B cell (primary cell): ENCODE results near the gene SPEG. TPM values are rescaled to one million over a fixed set of nuclear protein-coding genes. Genes with fewer than 3 reads are reported as not detected.

Experiments used
- ATAC-seq: fragments of 200-7000 bp; cut with Tn5 transposase; one replicate; pipeline ENCODE4 v1.10.0; 2021; ENCODE audit warnings: low read depth, mild to moderate bottlenecking, moderate number of reproducible peaks, moderate library complexity
- CTCF ChIA-PET: fragments of 350-600 bp; sonication (Branson Sonifier 250); formaldehyde crosslinking; loops from one replicate; lab custom pipeline; 2021; ENCODE audit warnings: antibody characterized with exemption, inconsistent platforms; lab: Charles Lee
- POLR2A ChIA-PET: fragments of 350-600 bp; sonication (Branson Sonifier 250); formaldehyde crosslinking; loops from one replicate; lab custom pipeline; 2021; ENCODE audit warnings: antibody characterized with exemption; lab: Charles Lee
- DNase-seq: peaks from one replicate; pipeline ENCODE4 v3.0.0; 2013
- H2AFZ ChIP-seq: 2 replicates; pipeline ENCODE4 v1.6.1; 2012; ENCODE audit warnings: mild to moderate bottlenecking, low read depth, low read length; ENCODE audit not compliant: insufficient read depth, poor library complexity, severe bottlenecking
- H3K27ac ChIP-seq, 2 donors: 1 replicate in 1 of 2; 2 replicates in 1 of 2; pipeline ENCODE4 v1.5.1; 2012 to 2013; ENCODE audit warnings: low read length in 2 of 2, mild to moderate bottlenecking in 2 of 2, moderate library complexity in 1 of 2
- H3K27me3 ChIP-seq, 4 experiments: fragments of 200-600 bp in 1 of 4; sonication (generic) in 1 of 4; replicated peaks in 1 of 4; 1 replicate in 2 of 4; 2 replicates in 2 of 4; pipeline versions ENCODE4 v1.6.1 to v1.7.0; 2013 to 2016; ENCODE audit warnings: low read length in 3 of 4, mild to moderate bottlenecking in 2 of 4, mixed read lengths in 1 of 4, moderate library complexity in 1 of 4; ENCODE audit not compliant: insufficient read depth in 4 of 4, control insufficient read depth in 3 of 4; ENCODE audit errors: control extremely low read depth in 1 of 4
- H3K36me3 ChIP-seq, 2 experiments: replicated peaks in 1 of 2; 1 replicate in 1 of 2; 2 replicates in 1 of 2; pipeline versions ENCODE4 v1.6.1 to v1.7.1; 2013; ENCODE audit warnings: low read length in 1 of 2; ENCODE audit not compliant: insufficient read depth in 2 of 2, control insufficient read depth in 1 of 2; ENCODE audit errors: control extremely low read depth in 1 of 2, extremely low read depth in 1 of 2
- H3K4me1 ChIP-seq, 2 donors: fragments of 200-600 bp in 1 of 2; sonication (generic) in 1 of 2; 1 replicate in 1 of 2; 2 replicates in 1 of 2; pipeline versions ENCODE4 v1.5.1 to v1.6.1; 2013 to 2017; ENCODE audit warnings: low read length in 2 of 2; ENCODE audit not compliant: control insufficient read depth in 2 of 2, insufficient read depth in 2 of 2
- H3K4me2 ChIP-seq: replicated peaks from 2 replicates; pipeline ENCODE3; 2012; ENCODE audit warnings: mild to moderate bottlenecking, low read depth, low read length; ENCODE audit not compliant: poor library complexity, severe bottlenecking
- H3K4me3 ChIP-seq, 5 experiments: fragments of 200-600 bp in 1 of 5; sonication (generic) in 1 of 5; 1 replicate in 3 of 5; 2 replicates in 2 of 5; pipeline versions ENCODE4 v1.5.1 to v1.7.0; 2011 to 2016; ENCODE audit warnings: low read length in 4 of 5, mild to moderate bottlenecking in 4 of 5, low read depth in 2 of 5, control low read depth in 1 of 5, moderate library complexity in 1 of 5; ENCODE audit not compliant: insufficient read depth in 1 of 5; ENCODE audit errors: control extremely low read depth in 1 of 5, extremely low read depth in 1 of 5
- H3K79me2 ChIP-seq: fragments of 200-600 bp; sonication (generic); one replicate; pipeline ENCODE4 v1.6.0; 2016; ENCODE audit warnings: low read length; ENCODE audit not compliant: control insufficient read depth, insufficient read depth
- H3K9ac ChIP-seq: fragments of 200-600 bp; sonication (generic); 2 replicates; pipeline ENCODE4 v1.6.1; 2017; ENCODE audit warnings: mild to moderate bottlenecking, low read length, moderate library complexity
- H3K9me3 ChIP-seq, 3 donors: one replicate each; pipeline versions ENCODE4 v1.6.1 to v1.7.1; 2013; ENCODE audit warnings: low read length in 2 of 3; ENCODE audit not compliant: control insufficient read depth in 2 of 3, insufficient read depth in 1 of 3; ENCODE audit errors: control extremely low read depth in 1 of 3
- H4K20me1 ChIP-seq: 2 replicates; pipeline ENCODE4 v1.6.0; 2012; ENCODE audit warnings: mild to moderate bottlenecking, low read length; ENCODE audit not compliant: insufficient read depth, control insufficient read depth, poor library complexity, severe bottlenecking
- H3K27ac Mint-ChIP-seq: one replicate; pipeline ENCODE4 v1.8.0; 2021; ENCODE audit warnings: mixed read lengths
- H3K27me3 Mint-ChIP-seq: one replicate; pipeline ENCODE4 v1.8.0; 2021; ENCODE audit warnings: mixed read lengths
- H3K4me1 Mint-ChIP-seq: one replicate; pipeline ENCODE4 v1.8.0; 2021; ENCODE audit warnings: mixed read lengths
- H3K4me3 Mint-ChIP-seq: one replicate; pipeline ENCODE4 v1.8.0; 2021; ENCODE audit warnings: mixed read lengths
- H3K9me3 Mint-ChIP-seq: one replicate; pipeline ENCODE4 v1.8.0; 2022; ENCODE audit warnings: mixed read lengths; ENCODE audit not compliant: insufficient read depth
- CTCF ChIP-seq: fragments of 200-600 bp; IDR thresholded peaks from one replicate; pipeline ENCODE4 v1.8.0; 2022; ENCODE audit warnings: antibody characterized with exemption, mild to moderate bottlenecking
- EZH2 ChIP-seq: IDR thresholded peaks from 2 replicates; pipeline ENCODE4 v1.6.1; 2012; ENCODE audit warnings: borderline replicate concordance, low read depth, mild to moderate bottlenecking, moderate library complexity, low read length; ENCODE audit not compliant: insufficient read depth, poor library complexity, severe bottlenecking
- WGBS: methylation state at CpG from one replicate; pipeline ENCODE4 v1.1.5; 2013; ENCODE audit warnings: missing lambda C conversion rate; ENCODE audit not compliant: insufficient coverage; 5-methylcytosine and 5-hydroxymethylcytosine counted together
- intact Hi-C: fragments of 100-400 bp; cut with micrococcal nuclease; formaldehyde crosslinking; loops from one replicate; pipeline ENCODE4 v1.10.0; 2022
- polyA plus RNA-seq: library from polyadenylated mRNA; depleted of rRNA; stranded (reverse); fragments of >200 nt; gene quantifications from 2 replicates; pipeline ENCODE4 v1.2.3, GENCODE V29; 2012
- total RNA-seq, 2 donors: library from RNA; stranded (reverse); fragments of 120-200 nt in 1 of 2; gene quantifications; 1 replicate in 1 of 2; 2 replicates in 1 of 2; pipeline versions ENCODE4 v1.2.3 to v1.2.4, GENCODE V29; 2013 to 2022

Gene SPEG
- total and polyA plus RNA-seq, 2 donors (not counting 1 experiment from before 2014, with no cell fraction given): 0.03 to 0.74 TPM

- H3K27ac Mint-ChIP-seq: no peak overlapping the region
- H3K27me3 Mint-ChIP-seq: peaks cover 53% of the 10 kb centered on the region
- Histone ChIP-seq H3K27me3 (peaks cover 0 to 60% (median 26%) of the 10 kb centered on the region in 4 experiments), H3K9me3 (peaks cover 0 to 8% (median 0%) of the 10 kb centered on the region in 3 donors), H2AFZ (no peak overlapping the region), H3K9ac (no peak overlapping the region), H3K36me3 (no peaks in the 10 kb centered on the region), H4K20me1 (no peaks in the 10 kb centered on the region), H3K4me1 (peaks cover 9 to 14% of the 10 kb centered on the region in 2 donors), H3K4me2 (no peak overlapping the region), H3K4me3 (no peak overlapping the region), H3K79me2 (no peaks in the 10 kb centered on the region), H3K27ac (no peak overlapping the region)
- H3K4me1 Mint-ChIP-seq: peaks cover 5% of the 10 kb centered on the region
- no peak for DNase-seq
- no peak for ATAC-seq
- no peaks in the 10 kb centered on the region for H3K9me3 Mint-ChIP-seq
- CTCF ChIA-PET: interaction anchor here (1.2 to 10.4 kb wide), 3 partner anchors 18 to 69 kb away, joined by 5 to 123 read pairs (median 5); no protein-coding TSS in a partner anchor
- POLR2A ChIA-PET: no interaction called here
- 85% methylated on average over 9 of the region's 14 CpGs for WGBS
- TF ChIP-seq EZH2: no peak
- TF ChIP-seq CTCF: no peak
- intact Hi-C loops: no loop called here
- no peak overlapping the region for H3K4me3 Mint-ChIP-seq
Measured at GRCh38 chr2:219491278-219491963, 56.8 kb downstream of the SPEG start.

GRCh38 chr2:219492575-219492974 lies 57.9 kb downstream of the SPEG start:
- WGBS: 72% methylated on average over 20 of the region's 20 CpGs
- no peak overlapping the region for H3K4me3 Mint-ChIP-seq
- Histone ChIP-seq H3K4me1 (peaks cover 21 to 25% of the 10 kb centered on the region in 2 donors), H3K9me3 (peaks cover 0 to 17% (median 0%) of the 10 kb centered on the region in 3 donors), H3K9ac (no peak overlapping the region), H4K20me1 (no peaks in the 10 kb centered on the region), H3K27ac (no peak overlapping the region), H3K4me3 (no peak overlapping the region), H3K27me3 (peaks cover 0 to 67% (median 30%) of the 10 kb centered on the region in 4 experiments), H3K79me2 (no peaks in the 10 kb centered on the region), H2AFZ (no peak overlapping the region), H3K36me3 (no peaks in the 10 kb centered on the region), H3K4me2 (no peak overlapping the region)
- TF ChIP-seq EZH2 (no peak), CTCF (no peak)
- H3K27ac Mint-ChIP-seq: no peak overlapping the region
- ChIA-PET CTCF (interaction anchor here (1.2 to 10.4 kb wide), 2 partner anchors 37 to 68 kb away, joined by 5 to 123 read pairs; no protein-coding TSS in a partner anchor), POLR2A (no interaction called here)
- peaks cover 12% of the 10 kb centered on the region for H3K4me1 Mint-ChIP-seq
- intact Hi-C loops: no loop called here
- peaks cover 51% of the 10 kb centered on the region for H3K27me3 Mint-ChIP-seq
- no peak for ATAC-seq
- H3K9me3 Mint-ChIP-seq: no peaks in the 10 kb centered on the region
- no peak for DNase-seq
